HepG2 (cell line): ENCODE data around the gene TYMS.

Source experiments
- CREM ChIP-seq, 2 experiments: sonication (generic) in 1 of 2; formaldehyde crosslinking in 1 of 2; IDR thresholded peaks; 2 replicates each; pipeline versions ENCODE4 v1.4.0 to v1.6.1; 2016 to 2020; ENCODE audit warnings: antibody characterized with exemption in 1 of 2, mild to moderate bottlenecking in 1 of 2, missing genetic modification reagents in 1 of 2
- GABPB1 ChIP-seq: IDR thresholded peaks from 2 replicates; pipeline ENCODE4 v1.6.1; 2016; ENCODE audit warnings: mild to moderate bottlenecking, missing genetic modification reagents, moderate library complexity, missing compliant biosample characterization
- GLI4 ChIP-seq: sonication (generic); formaldehyde crosslinking; IDR thresholded peaks from 2 replicates; pipeline ENCODE4 v1.5.1; 2020; ENCODE audit warnings: missing genetic modification reagents, mild to moderate bottlenecking, moderate library complexity, borderline replicate concordance
- POLR2A ChIP-seq, 2 experiments: IDR thresholded peaks; 2 replicates each; pipeline ENCODE4 v1.6.1; 2011; ENCODE audit warnings: low read depth in 2 of 2, low read length in 2 of 2, mild to moderate bottlenecking in 1 of 2, moderate library complexity in 1 of 2; ENCODE audit not compliant: insufficient read depth in 1 of 2
- SMC3 ChIP-seq: IDR thresholded peaks from 2 replicates; pipeline ENCODE4 v1.6.1; 2011; ENCODE audit warnings: low read length, improper control_type of control experiment
- SP1 ChIP-seq, 2 experiments: fragments of 450-650 bp in 1 of 2; sonication (generic) in 1 of 2; formaldehyde crosslinking in 1 of 2; IDR thresholded peaks; 2 replicates each; pipeline versions ENCODE4 v1.4.0 to v1.6.1; 2016 to 2020; ENCODE audit warnings: missing genetic modification reagents in 1 of 2
- XRCC5 ChIP-seq: fragments of 200-400 bp; formaldehyde crosslinking; optimal IDR thresholded peaks from 2 replicates; pipeline ENCODE3; 2017; ENCODE audit warnings: mild to moderate bottlenecking, low read length
- ZNF274 ChIP-seq: sonication (generic); formaldehyde crosslinking; IDR thresholded peaks from 2 replicates; pipeline ENCODE4 v1.5.1; 2020; ENCODE audit warnings: mild to moderate bottlenecking, missing genetic modification reagents
- ZNF367 ChIP-seq: sonication (generic); formaldehyde crosslinking; IDR thresholded peaks from 2 replicates; pipeline ENCODE4 v1.4.0; 2020; ENCODE audit warnings: missing genetic modification reagents, borderline replicate concordance
- TF ChIP-seq, protein P1 (sequence below), 2 experiments: sonication (generic) in 1 of 2; formaldehyde crosslinking in 1 of 2; IDR thresholded peaks; 2 replicates each; pipeline versions ENCODE4 v1.5.1 to v1.6.1; 2011 to 2020; ENCODE audit warnings: borderline replicate concordance in 1 of 2, low read depth in 1 of 2, low read length in 1 of 2, mild to moderate bottlenecking in 1 of 2, missing genetic modification reagents in 1 of 2, moderate library complexity in 1 of 2

GRCh38 chr18:668260-668659 lies 10.8 kb downstream of the TYMS start:
- TF ChIP-seq ZNF274 (CRISPR knock-in tag) (no peak), SMC3 (no peak), ZNF367 (no peak), GABPB1 (CRISPR knock-in tag) (no peak), GLI4 (CRISPR knock-in tag) (no peak), SP1 (IDR thresholded peaks at IDR 0.05) (no peak), SP1 (CRISPR knock-in tag; IDR thresholded peaks at IDR 0.05) (no peak), CREM (IDR thresholded peaks at IDR 0.05) (no peak), CREM (CRISPR knock-in tag; IDR thresholded peaks at IDR 0.05) (no peak), POLR2A (IDR thresholded peaks at IDR 0.05; ENCODE audit: insufficient read depth in 1 of 2, low read depth in 2 of 2, low read length in 2 of 2) (no peak), XRCC5 (no peak)
- TF ChIP-seq, protein P1, sequence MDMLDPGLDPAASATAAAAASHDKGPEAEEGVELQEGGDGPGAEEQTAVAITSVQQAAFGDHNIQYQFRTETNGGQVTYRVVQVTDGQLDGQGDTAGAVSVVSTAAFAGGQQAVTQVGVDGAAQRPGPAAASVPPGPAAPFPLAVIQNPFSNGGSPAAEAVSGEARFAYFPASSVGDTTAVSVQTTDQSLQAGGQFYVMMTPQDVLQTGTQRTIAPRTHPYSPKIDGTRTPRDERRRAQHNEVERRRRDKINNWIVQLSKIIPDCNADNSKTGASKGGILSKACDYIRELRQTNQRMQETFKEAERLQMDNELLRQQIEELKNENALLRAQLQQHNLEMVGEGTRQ (IDR thresholded peaks at IDR 0.05; ENCODE audit: low read depth, low read length): no peak
- TF ChIP-seq, protein P1 (CRISPR knock-in tag; IDR thresholded peaks at IDR 0.05; ENCODE audit: borderline replicate concordance): no peak
